Activated CD4-positive, CD25-positive, alpha-beta regulatory T cell treated with anti-CD3 and anti-CD28 coated beads, Interleukin-2, amount 50 U/mL, for 72 hours (primary cell): Measurements from ENCODE around the gene C1QC.

Source experiments
- DNase-seq: peaks from one replicate; pipeline ENCODE4 v3.0.0; 2021

Gene C1QC

DNA sequence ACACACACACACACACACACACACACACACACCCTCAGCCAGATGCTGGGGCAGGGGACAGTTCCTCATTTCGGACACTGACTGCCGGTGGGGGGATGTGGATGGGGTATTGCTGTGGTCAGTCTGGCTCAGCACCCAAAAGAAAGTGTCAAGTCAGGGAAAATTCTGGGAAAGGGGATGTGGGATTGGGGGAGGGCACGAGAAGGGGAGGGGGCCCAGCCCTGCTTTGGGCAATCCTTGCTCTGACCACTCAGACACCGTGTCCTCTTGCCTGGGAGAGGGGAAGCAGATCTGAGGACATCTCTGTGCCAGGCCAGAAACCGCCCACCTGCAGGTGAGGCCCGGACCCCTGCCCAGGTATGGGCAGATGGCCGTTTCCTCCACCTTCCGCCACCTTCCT is at the start of gene C1QC:
C1QC (plus strand) TSS at position 253 of the 400 bp plus-strand sequence. CDS start 391 bp downstream, outside the sequence.
- no peak for DNase-seq

DNA sequence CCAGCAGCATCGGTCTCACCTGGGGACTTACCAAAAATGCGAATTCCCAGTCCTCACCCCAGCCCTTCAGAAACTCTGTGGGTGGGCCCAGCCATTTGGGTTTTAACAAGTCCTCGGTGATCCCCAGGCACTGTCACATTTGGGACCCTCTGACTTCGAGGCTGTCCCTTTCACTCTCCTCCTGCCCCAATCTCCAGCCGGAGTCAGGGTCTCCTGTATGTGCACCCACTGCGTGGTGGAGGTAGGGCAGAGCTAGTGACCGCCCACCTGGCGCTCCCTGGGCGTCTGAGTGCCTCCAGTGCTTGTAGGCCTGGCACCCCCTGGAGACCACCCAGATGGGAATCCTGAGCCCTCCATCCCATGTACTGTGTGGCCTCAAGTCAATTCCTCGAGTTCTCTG is 49.0 kb upstream of the C1QC start:
- no peak for DNase-seq

DNA sequence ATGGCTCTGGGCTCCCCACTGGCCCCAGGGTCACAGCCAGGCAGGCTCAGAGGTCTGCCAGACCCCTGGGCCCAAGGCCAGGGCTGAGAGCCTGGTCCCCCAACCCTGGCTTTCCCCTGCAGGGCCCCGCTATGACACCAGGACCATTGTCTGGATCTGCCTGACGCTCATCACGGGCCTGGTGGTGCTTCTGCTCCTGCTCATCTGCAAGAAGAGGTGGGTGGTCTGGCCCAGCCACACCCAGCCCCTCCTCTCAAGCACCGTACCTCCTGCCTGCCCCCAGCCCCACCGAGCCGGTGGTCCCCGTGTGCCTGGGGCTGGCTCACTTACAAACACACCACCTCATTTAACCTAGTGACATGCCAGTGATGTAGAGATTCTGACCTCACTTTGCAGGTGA is 48.3 kb upstream of the C1QC start:
- DNase-seq, result no peak

DNA sequence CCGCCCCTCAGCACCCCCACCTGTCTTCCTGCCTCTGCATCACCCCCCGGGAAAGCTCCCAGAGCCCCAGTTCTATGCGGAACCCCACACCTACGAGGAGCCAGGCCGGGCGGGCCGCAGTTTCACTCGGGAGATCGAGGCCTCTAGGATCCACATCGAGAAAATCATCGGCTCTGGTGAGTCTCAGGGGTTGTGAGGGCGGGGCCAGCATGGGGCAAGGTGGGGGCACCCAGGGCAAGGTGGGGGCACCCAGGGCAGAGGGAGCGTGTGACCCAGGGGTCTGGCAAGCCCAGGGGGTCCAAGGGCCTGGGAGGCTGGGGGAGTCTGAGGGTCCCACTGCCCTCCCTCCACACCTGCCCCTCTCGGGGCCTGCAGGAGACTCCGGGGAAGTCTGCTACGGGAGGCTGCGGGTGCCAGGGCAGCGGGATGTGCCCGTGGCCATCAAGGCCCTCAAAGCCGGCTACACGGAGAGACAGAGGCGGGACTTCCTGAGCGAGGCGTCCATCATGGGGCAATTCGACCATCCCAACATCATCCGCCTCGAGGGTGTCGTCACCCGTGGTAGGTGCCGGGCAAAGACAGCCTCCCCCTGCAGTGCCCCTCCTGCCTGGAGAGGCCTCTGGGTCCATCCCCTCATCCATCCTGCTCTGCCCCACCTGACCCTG is 46.0 kb upstream of the C1QC start:
- DNase-seq, result no peak

DNA sequence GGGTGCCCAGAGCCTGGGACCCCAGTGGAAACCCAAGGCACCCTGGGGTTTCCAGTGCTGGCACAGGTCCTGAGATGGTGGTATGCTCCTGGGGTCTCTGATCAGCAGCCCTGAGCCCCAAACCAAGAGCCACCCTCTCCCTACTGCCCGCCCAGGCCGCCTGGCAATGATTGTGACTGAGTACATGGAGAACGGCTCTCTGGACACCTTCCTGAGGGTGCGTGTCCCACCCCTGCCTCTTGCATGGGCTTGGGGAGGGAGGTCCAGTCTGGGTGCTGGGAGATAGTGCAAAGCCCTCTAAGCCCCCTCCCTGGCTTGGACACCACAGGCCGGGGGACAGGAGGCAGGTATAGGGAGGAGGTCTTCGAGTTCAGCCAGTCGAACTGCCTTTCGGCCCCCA is 45.4 kb upstream of the C1QC start:
- no peak for DNase-seq

DNA sequence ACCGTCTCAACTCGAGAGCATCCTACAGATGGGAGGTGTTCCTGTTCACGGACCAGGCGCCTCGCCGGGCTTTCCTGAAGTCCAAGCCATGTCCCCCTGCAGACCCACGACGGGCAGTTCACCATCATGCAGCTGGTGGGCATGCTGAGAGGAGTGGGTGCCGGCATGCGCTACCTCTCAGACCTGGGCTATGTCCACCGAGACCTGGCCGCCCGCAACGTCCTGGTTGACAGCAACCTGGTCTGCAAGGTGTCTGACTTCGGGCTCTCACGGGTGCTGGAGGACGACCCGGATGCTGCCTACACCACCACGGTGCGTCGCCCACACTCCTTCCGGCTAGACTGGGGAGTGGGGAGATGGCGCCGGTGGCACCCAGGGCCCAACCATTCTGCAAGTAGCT is 44.7 kb upstream of the C1QC start:
- no peak for DNase-seq

DNA sequence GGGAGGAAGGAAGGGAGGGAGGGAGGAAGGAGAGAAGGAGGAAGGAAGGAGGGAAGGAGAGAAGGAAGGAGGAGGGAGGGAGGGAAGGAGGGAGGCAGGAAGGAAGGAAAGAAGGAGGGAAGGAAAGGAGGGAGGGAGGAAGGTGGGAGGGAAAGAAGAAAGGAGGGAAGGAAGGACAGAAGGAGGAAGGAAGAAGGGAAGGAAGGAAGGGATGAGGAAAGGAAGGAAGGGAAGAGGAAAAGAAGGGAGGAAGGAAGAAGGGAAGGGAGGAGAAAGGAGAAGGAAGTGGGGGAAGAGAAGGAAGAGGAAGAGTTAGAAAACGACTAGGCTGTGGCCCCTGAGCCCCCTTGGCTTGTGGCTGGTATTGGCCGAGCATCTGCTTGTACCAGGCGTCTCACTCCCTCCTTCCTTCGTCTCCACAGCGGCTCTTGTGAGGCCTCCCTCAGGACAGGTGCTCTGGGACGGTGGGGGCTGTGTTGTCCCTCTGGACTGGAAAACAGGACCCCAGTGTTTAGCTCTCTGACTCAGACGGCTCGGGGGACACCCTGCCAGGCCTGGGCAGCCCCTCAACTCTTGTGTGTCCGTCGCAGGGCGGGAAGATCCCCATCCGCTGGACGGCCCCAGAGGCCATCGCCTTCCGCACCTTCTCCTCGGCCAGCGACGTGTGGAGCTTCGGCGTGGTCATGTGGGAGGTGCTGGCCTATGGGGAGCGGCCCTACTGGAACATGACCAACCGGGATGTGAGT is 43.2 kb upstream of the C1QC start:
- no peak for DNase-seq

DNA sequence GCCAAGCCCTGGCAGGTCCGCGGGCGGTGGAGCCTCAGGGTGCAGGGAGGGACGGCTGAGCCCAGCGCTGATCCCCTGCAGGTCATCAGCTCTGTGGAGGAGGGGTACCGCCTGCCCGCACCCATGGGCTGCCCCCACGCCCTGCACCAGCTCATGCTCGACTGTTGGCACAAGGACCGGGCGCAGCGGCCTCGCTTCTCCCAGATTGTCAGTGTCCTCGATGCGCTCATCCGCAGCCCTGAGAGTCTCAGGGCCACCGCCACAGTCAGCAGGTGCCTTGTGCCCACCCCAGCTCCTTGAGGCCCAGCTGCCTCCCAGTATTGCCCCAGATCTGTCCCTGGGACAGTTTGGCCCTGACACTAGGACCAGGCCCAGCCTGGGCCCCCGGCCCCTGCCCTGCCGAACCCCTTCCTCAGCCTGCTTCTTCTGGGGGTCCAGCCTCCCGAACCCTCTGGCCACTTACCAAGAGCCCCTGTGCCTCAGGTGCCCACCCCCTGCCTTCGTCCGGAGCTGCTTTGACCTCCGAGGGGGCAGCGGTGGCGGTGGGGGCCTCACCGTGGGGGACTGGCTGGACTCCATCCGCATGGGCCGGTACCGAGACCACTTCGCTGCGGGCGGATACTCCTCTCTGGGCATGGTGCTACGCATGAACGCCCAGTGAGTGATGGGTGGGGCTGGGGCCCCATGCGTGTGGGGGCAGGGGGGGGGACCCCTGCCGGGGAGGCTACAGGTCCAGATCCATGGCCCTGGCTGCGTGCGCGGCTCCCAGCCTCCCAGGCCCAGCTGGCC is 42.4 kb upstream of the C1QC start:
- no peak for DNase-seq

DNA sequence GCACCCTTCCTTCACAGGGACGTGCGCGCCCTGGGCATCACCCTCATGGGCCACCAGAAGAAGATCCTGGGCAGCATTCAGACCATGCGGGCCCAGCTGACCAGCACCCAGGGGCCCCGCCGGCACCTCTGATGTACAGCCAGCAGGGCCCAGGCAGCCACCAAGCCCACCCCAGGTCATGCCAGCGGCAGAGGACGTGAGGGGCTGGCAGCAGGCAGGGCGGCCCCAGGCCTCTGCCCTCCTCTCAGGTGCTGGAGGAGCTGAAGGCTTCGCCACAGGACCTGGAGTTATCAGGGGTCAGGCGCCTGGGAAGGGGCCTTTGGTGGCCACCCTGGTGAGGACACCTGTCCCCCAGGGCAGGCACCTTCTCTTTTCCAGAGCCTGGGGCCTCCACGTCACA is 41.8 kb upstream of the C1QC start:
- no peak for DNase-seq

DNA sequence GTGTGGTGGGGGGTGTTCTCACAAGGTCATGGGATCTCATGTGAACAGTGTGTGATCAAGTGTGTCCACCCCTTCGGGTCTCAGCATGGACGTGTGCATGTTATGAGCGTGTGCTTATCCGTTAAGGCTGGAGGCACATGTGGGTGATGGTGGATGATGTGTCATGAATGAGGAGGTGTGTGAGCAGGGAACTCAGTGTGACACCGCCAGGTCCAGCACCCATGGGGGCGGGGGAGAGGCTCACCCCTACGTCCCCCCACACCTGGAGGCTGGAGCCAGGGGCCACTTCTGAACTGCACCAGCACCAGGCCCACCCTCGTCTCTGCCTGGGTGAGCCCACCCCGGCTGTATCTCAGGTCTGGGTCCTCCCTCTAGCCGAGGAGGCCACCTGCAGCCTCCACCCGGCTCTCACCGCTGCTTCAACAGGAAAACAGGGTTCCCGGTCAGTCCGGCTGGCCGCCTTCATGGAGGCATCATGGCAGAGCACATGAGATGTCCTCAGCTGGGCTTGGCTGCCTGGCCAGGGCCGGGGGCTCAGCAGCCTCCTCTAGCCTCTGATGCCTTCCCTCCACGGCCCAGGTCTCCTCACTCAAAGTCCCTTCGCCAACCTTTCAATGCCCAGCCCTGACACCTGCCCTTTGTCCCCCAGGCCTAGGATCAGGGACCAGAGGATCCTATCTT is 41.2 kb upstream of the C1QC start:
- no peak for DNase-seq

DNA sequence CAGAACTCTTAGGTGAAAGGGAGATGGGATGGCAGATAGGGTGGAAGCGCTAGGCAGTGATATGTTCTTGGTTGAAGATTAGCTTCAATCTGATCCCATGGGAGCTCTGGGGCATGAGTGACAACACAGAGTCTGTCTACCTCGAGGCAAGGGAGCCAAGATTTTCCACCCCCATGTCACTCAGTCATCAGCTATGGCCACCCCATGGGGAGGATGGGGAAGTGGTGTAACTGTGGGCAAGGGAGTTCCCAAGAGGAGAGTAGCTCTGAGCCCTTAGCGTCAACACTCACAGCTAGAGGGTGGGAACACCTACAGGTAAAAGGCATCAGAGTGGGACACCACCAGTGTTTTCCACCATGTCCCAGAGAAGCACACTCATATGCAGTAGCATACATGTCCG is 37.3 kb upstream of the C1QC start:
- DNase-seq, result no peak

DNA sequence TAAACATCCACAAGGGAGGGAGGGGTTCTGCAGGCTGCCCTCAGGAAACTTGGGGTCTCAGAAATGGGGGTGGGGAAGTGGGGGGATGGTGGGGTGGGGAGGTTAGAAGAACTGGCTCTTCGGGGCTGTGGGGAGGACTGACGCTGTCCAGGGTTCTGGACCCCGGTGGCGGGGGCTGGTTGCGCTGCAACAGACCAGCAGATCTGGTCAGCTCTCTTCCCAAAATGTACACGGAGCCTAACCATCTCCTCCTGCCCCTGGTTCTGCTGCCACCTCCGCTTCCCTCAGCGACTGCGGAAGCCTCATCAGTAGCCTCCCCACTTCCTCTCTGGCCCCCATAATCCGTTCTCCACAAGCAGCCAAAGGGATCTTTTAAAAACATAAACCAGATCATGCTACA is 36.3 kb upstream of the C1QC start:
- DNase-seq, result no peak

DNA sequence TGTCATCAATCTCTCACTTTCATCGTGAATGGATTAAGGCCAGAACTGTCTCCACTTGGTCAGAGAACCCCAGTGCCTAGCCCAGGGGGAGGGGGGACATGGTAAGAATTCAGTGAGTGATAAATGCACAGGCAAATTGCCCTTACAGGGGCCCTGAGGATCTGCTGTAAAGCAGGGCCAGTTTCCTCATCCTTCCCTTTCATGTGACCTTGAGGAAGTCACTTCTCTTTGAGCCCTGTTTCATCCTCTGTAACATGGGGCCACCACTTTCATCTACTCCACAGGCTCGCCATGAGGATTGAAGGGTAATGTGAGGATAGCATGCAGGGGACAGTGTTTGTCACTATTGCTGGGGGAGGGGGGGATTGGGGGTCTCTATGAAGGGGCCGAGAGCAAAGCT is 35.1 kb upstream of the C1QC start:
- no peak for DNase-seq

DNA sequence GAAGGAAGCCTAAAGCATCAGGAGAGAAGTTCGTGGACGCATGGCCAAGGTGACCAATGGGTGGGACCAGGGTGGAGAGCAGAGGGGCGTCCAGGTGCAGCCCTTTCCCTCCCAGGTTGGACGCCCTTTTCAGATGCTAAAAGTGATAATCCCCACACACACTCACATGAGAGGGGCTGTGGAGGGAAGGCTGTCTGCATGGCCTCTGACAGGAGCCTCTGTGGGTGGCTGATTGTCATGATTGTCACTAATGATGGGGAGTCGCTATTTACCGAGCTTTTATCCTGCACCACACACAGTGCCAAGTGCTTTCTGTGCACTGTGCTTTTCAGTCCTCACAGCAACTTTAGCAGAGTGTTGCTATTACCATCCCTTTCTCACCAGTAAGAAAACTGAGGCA is 34.1 kb upstream of the C1QC start:
- no peak for DNase-seq

DNA sequence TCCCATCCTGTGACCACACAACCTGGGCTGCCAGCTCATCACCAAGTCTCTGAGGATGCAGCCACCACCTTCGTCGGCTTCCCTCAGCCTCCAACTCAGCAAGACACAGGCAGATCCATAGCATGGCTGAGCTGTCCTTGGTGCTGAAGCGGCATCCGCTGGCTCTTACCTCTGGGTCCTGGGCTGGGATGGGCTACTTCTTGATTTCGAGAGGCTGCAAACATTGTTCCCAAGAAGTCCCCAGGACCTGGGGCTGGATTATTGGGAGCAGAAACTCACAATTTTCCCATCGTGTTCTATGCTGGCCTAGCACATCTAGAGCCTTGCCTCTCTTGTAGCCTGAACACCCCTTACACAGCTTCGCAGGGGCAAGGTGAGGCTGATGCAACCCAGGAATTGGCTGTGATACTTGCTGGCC is 31.9 kb upstream of the C1QC start:
- no peak for DNase-seq

DNA sequence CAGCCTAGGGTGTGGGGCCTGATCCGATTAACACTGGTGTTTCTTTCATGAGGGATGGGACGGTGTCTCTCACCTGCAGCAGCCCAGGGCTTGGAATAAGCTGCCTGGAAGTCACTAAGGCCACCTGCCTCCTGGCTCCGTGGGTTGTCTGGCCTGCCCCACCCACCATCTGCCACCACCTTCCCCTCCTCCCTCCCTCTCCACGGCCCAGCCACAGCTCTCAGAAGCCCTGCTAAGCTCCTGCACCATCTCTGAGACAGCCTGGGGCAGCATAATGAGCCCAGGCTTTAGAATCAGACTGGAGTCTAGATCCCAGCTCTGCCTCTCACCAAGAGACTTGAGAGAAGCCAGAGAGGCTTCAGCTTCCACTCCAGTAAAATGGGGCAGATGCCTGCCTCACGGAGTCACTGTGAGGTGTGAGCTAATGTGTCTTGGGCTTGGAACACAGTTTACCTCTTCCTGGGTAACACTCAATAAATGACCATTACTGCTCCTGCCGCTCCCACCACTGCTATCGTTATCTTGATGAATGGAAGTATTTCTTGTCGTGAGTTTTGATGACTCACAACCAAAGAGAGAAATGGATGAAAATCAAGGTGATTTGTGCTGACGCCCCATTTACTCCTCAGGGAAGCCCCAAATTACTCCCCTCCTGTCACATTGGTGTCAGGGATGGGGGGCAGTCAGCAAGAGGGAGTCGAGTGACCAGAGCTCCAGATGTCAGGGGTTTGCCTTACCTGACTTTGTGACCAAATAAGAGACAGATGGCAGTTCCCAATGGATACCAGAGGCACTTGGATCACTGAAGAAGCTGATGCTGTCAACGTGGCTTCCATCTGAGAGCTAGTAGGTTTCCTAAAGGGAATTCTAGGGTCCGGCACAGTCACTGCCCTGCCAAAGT is 30.5 kb upstream of the C1QC start:
- no peak for DNase-seq

DNA sequence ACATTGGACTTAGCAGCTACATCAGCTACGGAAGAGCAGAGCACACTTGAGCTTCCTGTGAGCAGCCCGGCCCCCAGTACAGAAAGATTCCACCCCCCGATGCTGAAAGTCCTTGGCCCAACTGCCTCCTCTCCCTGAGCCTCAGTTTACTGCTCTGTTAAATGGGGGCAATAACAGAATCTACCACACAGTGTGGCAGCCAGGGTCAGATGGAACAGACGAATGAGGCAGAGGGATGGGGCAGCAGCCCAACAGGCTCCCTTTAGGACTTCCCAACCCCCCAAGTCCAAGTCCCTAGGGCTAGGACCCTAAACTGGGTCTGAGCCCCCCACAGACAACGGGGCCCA is 29.9 kb upstream of the C1QC start:
- no peak for DNase-seq

DNA sequence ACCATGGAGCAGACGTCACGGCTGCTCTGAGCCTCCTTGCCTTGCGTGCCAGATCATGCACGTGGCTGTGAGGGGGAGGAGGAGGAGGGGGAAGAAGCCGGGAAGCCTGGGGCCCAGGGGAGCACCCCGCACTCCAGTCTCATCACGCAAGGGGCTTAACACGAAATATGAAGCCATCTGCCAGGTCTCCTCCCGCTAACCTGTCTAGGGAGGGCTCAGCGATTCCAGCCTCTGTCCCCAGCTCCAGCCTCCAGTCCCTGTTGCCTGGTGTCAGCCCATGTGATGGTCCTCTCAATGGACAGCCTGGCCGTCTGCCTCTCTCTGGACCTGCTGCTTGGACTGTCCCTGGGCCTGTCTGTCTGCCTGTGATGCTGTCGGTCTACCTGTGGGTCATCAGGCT is 29.5 kb upstream of the C1QC start:
- DNase-seq, result no peak

DNA sequence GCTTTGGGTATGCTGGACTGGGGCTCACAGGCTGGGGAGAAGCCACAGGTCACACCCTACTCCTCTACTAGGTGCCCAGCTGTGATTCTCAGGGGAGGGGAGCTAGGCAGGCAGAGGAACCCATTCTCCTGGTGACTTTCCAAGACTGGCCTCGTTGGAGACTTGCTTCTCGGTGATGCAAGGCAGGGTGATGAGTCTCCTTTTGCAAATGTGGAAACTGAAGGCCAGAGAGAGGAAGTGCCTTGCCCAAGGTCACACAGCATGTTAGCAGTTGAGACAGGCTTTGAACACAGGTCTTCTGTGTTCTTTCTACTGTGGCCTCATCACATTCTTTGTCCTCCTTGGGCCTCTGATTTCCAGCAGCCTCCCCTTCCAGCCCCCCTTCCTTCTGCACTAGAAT is 27.5 kb upstream of the C1QC start:
- no peak for DNase-seq

DNA sequence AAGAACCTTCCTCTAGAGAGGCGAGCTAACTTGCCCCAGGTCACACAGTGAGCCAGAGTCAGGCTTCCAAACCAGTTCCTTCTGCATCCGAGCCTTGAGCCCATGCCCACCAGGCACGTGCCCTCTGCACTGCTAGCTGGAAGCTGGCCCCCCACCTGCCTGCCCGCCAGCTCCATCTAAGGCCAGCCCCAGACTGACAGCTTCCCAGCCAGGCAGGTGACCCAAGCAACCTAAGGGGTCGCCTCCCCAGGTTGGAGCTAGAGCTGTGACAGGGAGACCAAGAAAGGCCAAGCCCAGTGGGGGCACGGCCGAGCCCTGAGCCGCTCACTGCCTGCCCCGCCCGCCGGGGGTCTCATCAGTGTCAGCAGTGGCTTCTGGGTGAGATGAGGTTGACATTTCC is 26.9 kb upstream of the C1QC start:
- DNase-seq, result no peak

DNA sequence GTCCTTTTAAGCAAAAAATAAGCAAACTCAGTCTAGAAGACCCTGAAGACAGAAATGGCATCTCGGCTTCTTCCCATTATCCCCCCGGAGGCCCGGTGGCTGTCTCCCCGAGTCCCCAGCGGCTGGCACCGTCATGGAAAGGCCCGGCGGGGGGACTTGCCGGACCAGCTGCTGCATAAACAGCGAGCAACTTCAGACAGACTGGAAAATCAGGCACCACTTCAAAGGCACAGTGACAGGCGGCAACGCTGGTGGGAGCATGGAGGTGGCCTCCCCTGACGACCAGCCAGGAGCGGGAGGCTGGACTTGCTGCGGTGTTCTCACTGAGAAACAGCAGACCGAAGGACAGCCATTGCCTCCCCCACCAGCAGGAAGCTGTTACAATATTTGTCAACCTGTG is 25.4 kb upstream of the C1QC start:
- DNase-seq, result no peak

DNA sequence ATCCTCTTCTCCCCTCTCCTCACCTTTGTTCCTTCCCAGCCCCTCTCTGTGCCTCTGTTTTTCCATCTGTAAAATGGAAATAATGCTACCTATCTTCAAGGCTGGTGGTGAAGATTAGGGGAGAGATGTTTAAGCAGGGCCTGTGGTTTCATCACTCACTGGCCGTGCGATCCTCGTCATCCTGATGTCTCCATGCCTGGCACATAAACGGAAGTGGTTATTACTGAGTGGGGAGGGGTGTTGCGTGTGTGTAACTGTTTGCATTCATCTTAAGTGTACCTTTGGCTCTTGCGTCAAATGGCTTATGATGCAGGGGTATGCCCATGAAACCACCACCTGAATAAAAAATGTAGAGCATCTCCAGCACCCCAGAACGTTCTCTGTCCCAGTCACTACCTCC is 24.2 kb upstream of the C1QC start:
- DNase-seq, result no peak

DNA sequence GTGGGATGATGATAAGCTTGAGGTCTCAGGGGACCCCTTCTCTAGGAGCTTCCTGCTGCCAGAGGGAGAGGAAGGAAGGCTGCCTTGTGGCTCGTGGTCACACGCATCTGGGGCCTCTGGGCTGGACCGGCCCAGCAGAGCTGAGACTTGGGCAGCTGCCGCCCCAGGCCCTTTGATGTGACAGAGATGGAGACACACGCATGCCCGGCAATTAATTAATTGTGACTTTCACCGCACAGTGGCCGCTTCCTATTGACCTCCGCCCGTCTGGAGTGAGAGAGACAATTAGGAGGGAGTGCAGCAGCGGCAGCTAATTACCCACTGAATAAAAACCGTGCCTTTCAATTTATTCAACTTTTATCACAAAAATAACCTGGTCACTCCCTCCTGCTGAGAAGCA is 23.6 kb upstream of the C1QC start:
- DNase-seq, result no peak
